Endometrial microvascular endothelial cells (primary cell): Measurements from ENCODE around the gene TRIP10. TPM values are rescaled to one million over a fixed set of nuclear protein-coding genes. Genes with fewer than 3 reads are reported as not detected.

Experiments
- in situ Hi-C: cut with HindIII; loops from 2 replicates; pipeline ENCODE4 v1.10.0; 2017; ENCODE audit warnings: low sequenced_read_pairs, low pct_unique_long_range_greater_than_20kb; ENCODE audit errors: inconsistent ontology term
- total RNA-seq: library from RNA; depleted of rRNA; stranded (reverse); fragments of >200 nt; gene quantifications from one replicate; pipeline ENCODE4 v1.2.3, GENCODE V29; 2015; ENCODE audit errors: inconsistent ontology term

TRIP10 gene
- total RNA-seq, 1 donor from 2014 or later = 60.7 TPM

- in situ Hi-C loops = no loop called here
Observed at GRCh38 chr19:6723108-6723618, 16.3 kb upstream of the TRIP10 start.

- in situ Hi-C loops = no loop called here
Observed at GRCh38 chr19:6723738-6724137, 15.7 kb upstream of the TRIP10 start.

- in situ Hi-C loops = no loop called here
Observed at GRCh38 chr19:6724631-6725492, 14.6 kb upstream of the TRIP10 start.

GRCh38 chr19:6725513-6726231 lies 13.8 kb upstream of the TRIP10 start:
- in situ Hi-C loops = no loop called here

GRCh38 chr19:6728346-6728745 lies 11.1 kb upstream of the TRIP10 start:
- in situ Hi-C loops = no loop called here

- in situ Hi-C loops = no loop called here
Observed at GRCh38 chr19:6729573-6730152, 9.8 kb upstream of the TRIP10 start.

- in situ Hi-C loops = no loop called here
Observed at GRCh38 chr19:6730153-6730804, 9.2 kb upstream of the TRIP10 start.

GRCh38 chr19:6730941-6731670 lies 8.4 kb upstream of the TRIP10 start:
- in situ Hi-C loops = no loop called here

GRCh38 chr19:6731822-6732221 lies 7.7 kb upstream of the TRIP10 start:
- in situ Hi-C loops = no loop called here

- in situ Hi-C loops = no loop called here
Observed at GRCh38 chr19:6732803-6733337, 6.6 kb upstream of the TRIP10 start.

- in situ Hi-C loops = no loop called here
Observed at GRCh38 chr19:6733338-6734095, 6.0 kb upstream of the TRIP10 start.

- in situ Hi-C loops = no loop called here
Observed at GRCh38 chr19:6734096-6734696, 5.3 kb upstream of the TRIP10 start.

GRCh38 chr19:6735181-6735911 lies 4.1 kb upstream of the TRIP10 start:
- in situ Hi-C loops = no loop called here

GRCh38 chr19:6736169-6736916 lies 3.1 kb upstream of the TRIP10 start:
- in situ Hi-C loops = no loop called here

- in situ Hi-C loops = no loop called here
Observed at GRCh38 chr19:6736917-6737283, 2.6 kb upstream of the TRIP10 start.

GRCh38 chr19:6737284-6737872 lies 2.1 kb upstream of the TRIP10 start, which contains the start of gene GPR108:
GPR108 (minus strand) TSS chr19:6737580; CDS start chr19:6737576, 4 bp downstream.
- in situ Hi-C loops = no loop called here
